HG02588 (cell line): ENCODE data around the gene RGS8.
A peak's percentile ranks its signal among the peaks of the same experiment; 100 is the strongest.
"Not testable (repeated sequence)": the region's sequence is repeated elsewhere in the genome, so short reads cannot be mapped to it uniquely, and the experiment has no call there.

Experiments
- ATAC-seq: cut with Tn5 transposase; IDR thresholded peaks from one replicate; pipeline ENCODE4 v1.9.1; 2021; ENCODE audit warnings: mild to moderate bottlenecking, moderate library complexity; ENCODE audit not compliant: unreplicated experiment

Gene RGS8

GRCh38 chr1:182702826-182703524 lies 18.6 kb upstream of the RGS8 start:
- no peak for ATAC-seq

GRCh38 chr1:182700351-182700709 lies 15.9 kb upstream of the RGS8 start:
- no peak for ATAC-seq

- no peak for ATAC-seq
Observed at GRCh38 chr1:182699393-182700350, 15.3 kb upstream of the RGS8 start.

GRCh38 chr1:182698971-182699370 lies 14.6 kb upstream of the RGS8 start:
- ATAC-seq = no peak

- not testable (repeated sequence) for ATAC-seq
Observed at GRCh38 chr1:182693139-182693538, 8.8 kb upstream of the RGS8 start.

- ATAC-seq = no peak
Observed at GRCh38 chr1:182690886-182691443, 6.6 kb upstream of the RGS8 start.

- ATAC-seq = no peak
Observed at GRCh38 chr1:182688436-182689205, 4.2 kb upstream of the RGS8 start.

GRCh38 chr1:182687361-182687760 lies 3.0 kb upstream of the RGS8 start:
- no peak for ATAC-seq

GRCh38 chr1:182686446-182686845 lies 2.1 kb upstream of the RGS8 start:
- no peak for ATAC-seq

GRCh38 chr1:182685215-182685614 lies 828 bp upstream of the RGS8 start:
- ATAC-seq = no peak

GRCh38 chr1:182682898-182683501 lies 1.4 kb downstream of the RGS8 start:
- ATAC-seq = no peak

GRCh38 chr1:182682406-182682805 lies 2.0 kb downstream of the RGS8 start:
- no peak for ATAC-seq

GRCh38 chr1:182681568-182681912 lies 2.8 kb downstream of the RGS8 start:
- no peak for ATAC-seq

- ATAC-seq = no peak
Observed at GRCh38 chr1:182680901-182681567, 3.4 kb downstream of the RGS8 start.

GRCh38 chr1:182680408-182680807 lies 4.0 kb downstream of the RGS8 start:
- no peak for ATAC-seq

- ATAC-seq = no peak
Observed at GRCh38 chr1:182679684-182680083, 4.7 kb downstream of the RGS8 start.

GRCh38 chr1:182677397-182678098 lies 6.8 kb downstream of the RGS8 start:
- peak; percentile 80 for ATAC-seq

- no peak for ATAC-seq
Observed at GRCh38 chr1:182676274-182676673, 8.1 kb downstream of the RGS8 start.
